Measurements from ENCODE around the gene NOC2L.
"Not testable (repeated sequence)": the region's sequence is repeated elsewhere in the genome, so short reads cannot be mapped to it uniquely, and the experiment has no call there.

The NOC2L gene

DNA sequence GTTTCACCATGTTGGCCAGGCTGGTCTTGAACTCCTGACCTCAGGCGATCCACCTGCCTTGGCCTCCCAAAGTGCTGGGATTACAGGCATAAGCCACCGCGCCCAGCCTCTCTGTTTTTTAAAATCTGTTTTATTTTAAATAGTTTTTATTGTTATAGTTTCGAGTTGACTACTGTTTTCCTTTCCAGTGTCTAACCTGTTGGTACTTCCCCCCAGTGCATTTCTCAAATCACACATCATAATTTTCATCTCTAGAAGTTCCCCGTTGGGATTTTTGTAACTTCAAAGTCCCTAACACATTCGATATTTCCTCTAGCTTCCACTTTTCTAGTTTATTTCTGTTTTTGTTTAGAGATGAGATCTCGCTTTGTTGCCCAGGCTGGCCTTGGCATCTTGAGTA, 33.3 kb upstream of the NOC2L start:
- Histone ChIP-seq H3K9ac (ENCODE audit: low read depth in 1 of 2, low read length in 2 of 2) (no peak overlapping the region), H3K27ac (ENCODE audit: low read depth, low read length) (no peak overlapping the region), H3K27me3 (ENCODE audit: control insufficient read depth in 1 of 2, insufficient read depth in 2 of 2, low read length in 2 of 2) (peaks cover 4 to 10% of the 10 kb centered on the region in 2 donors), H3K36me3 (ENCODE audit: control insufficient read depth in 1 of 2, insufficient read depth in 2 of 2, low read length in 2 of 2) (no peaks in the 10 kb centered on the region), H3K9me3 (ENCODE audit: control insufficient read depth in 1 of 2, low read length in 2 of 2) (peaks cover 4 to 5% of the 10 kb centered on the region in 2 donors), H3K4me1 (ENCODE audit: control insufficient read depth in 1 of 2, insufficient read depth in 2 of 2, low read length in 2 of 2) (no peaks in the 10 kb centered on the region), H3K4me3 (ENCODE audit: low read depth in 1 of 2, low read length in 2 of 2) (no peak overlapping the region)

DNA sequence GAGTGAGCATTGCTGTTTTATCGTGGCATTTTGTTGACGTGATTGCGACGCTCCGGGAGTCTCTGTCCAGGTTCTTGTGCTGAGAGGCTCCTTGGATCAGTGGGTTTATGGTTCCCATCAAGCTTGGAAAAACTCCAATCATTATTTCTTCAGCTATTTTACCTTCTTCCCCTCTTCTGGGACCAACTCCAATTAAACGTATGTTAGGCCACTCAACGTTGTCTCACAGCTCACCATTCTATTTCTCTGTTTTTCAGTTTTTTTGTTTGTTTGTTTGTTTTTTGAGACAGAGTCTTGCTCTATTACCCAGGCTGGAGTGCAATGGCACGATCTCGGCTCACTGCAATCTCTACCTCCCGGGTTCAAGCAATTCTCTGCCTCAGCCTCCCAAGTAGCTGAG, 32.8 kb upstream of the NOC2L start:
- peaks cover 0 to 5% of the 10 kb centered on the region in 2 donors for H3K27me3 ChIP-seq (ENCODE audit: control insufficient read depth in 1 of 2, insufficient read depth in 2 of 2, low read length in 2 of 2)
- H3K36me3 ChIP-seq (ENCODE audit: control insufficient read depth in 1 of 2, insufficient read depth in 2 of 2, low read length in 2 of 2), result no peaks in the 10 kb centered on the region
- H3K9me3 ChIP-seq (ENCODE audit: control insufficient read depth in 1 of 2, low read length in 2 of 2), result peaks cover 4 to 5% of the 10 kb centered on the region in 2 donors
- no peak overlapping the region for H3K9ac ChIP-seq (ENCODE audit: low read depth in 1 of 2, low read length in 2 of 2)
- no peak overlapping the region for H3K4me3 ChIP-seq (ENCODE audit: low read depth in 1 of 2, low read length in 2 of 2)
- no peak overlapping the region for H3K27ac ChIP-seq (ENCODE audit: low read depth, low read length)
- H3K4me1 ChIP-seq (ENCODE audit: control insufficient read depth in 1 of 2, insufficient read depth in 2 of 2, low read length in 2 of 2), result no peaks in the 10 kb centered on the region

DNA sequence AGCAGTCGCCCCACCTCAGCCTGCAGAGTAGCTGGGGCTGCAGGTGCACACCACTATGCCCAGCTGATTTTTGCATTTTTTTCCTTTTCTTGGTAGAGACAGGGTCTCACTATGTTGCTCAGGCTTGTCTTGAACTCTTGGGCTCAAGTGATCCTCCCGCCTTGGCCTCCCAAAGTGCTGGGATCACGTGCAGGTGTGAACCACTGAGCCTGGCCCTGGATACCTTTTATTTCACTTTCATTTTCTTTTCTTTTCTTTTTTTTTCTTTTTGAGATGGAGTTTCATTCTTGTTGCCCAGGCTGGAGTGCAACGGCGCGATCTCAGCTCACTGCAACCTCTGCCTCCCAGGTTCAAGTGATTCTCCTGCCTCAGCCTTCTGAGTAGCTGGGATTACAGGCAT, 32.2 kb upstream of the NOC2L start:
- not testable (repeated sequence) for H3K4me3 ChIP-seq (ENCODE audit: low read depth in 1 of 2, low read length in 2 of 2); H3K27ac ChIP-seq (ENCODE audit: low read depth, low read length); H3K36me3 ChIP-seq (ENCODE audit: control insufficient read depth in 1 of 2, insufficient read depth in 2 of 2, low read length in 2 of 2); H3K9ac ChIP-seq (ENCODE audit: low read depth in 1 of 2, low read length in 2 of 2); H3K4me1 ChIP-seq (ENCODE audit: control insufficient read depth in 1 of 2, insufficient read depth in 2 of 2, low read length in 2 of 2); H3K27me3 ChIP-seq (ENCODE audit: control insufficient read depth in 1 of 2, insufficient read depth in 2 of 2, low read length in 2 of 2); H3K9me3 ChIP-seq (ENCODE audit: control insufficient read depth in 1 of 2, low read length in 2 of 2)

GRCh38 chr1:988061-988460, 29.0 kb upstream of the NOC2L start:
- peaks cover 5 to 13% of the 10 kb centered on the region in 2 donors for H3K27me3 ChIP-seq (ENCODE audit: control insufficient read depth in 1 of 2, insufficient read depth in 2 of 2, low read length in 2 of 2)
- H3K9ac ChIP-seq (ENCODE audit: low read depth in 1 of 2, low read length in 2 of 2); H3K9me3 ChIP-seq (ENCODE audit: control insufficient read depth in 1 of 2, low read length in 2 of 2); H3K36me3 ChIP-seq (ENCODE audit: control insufficient read depth in 1 of 2, insufficient read depth in 2 of 2, low read length in 2 of 2); H3K4me3 ChIP-seq (ENCODE audit: low read depth in 1 of 2, low read length in 2 of 2); H3K27ac ChIP-seq (ENCODE audit: low read depth, low read length); H3K4me1 ChIP-seq (ENCODE audit: control insufficient read depth in 1 of 2, insufficient read depth in 2 of 2, low read length in 2 of 2): not testable (repeated sequence)

DNA sequence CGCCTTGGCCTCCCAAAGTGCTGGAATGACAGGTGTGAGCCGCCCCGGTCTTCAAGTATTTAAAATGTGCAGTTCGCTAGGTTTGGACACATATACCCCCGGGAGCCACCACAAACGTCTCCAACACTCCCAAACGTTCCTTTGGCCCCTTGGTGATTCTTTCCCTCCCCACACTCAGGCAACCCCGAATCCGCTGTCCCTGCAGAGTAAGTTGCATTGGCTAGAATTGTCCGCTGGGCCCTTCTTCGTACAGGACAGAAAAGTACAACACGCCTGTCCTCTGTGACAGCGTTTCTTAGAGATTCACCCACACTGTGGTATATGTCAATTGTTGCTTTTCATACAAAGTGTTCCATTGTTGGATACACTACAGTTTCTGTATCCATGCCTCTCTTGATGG, 26.1 kb upstream of the NOC2L start:
- no peaks in the 10 kb centered on the region for H3K4me1 ChIP-seq (ENCODE audit: control insufficient read depth in 1 of 2, insufficient read depth in 2 of 2, low read length in 2 of 2)
- H3K27me3 ChIP-seq (ENCODE audit: control insufficient read depth in 1 of 2, insufficient read depth in 2 of 2, low read length in 2 of 2), result peaks cover 14 to 30% of the 10 kb centered on the region in 2 donors
- H3K4me3 ChIP-seq (ENCODE audit: low read depth in 1 of 2, low read length in 2 of 2), result no peak overlapping the region
- no peak overlapping the region for H3K27ac ChIP-seq (ENCODE audit: low read depth, low read length)
- no peaks in the 10 kb centered on the region for H3K9me3 ChIP-seq (ENCODE audit: control insufficient read depth in 1 of 2, low read length in 2 of 2)
- H3K36me3 ChIP-seq (ENCODE audit: control insufficient read depth in 1 of 2, insufficient read depth in 2 of 2, low read length in 2 of 2), result no peaks in the 10 kb centered on the region
- no peak overlapping the region for H3K9ac ChIP-seq (ENCODE audit: low read depth in 1 of 2, low read length in 2 of 2)

- Histone ChIP-seq H3K27ac (ENCODE audit: low read depth, low read length) (no peak overlapping the region), H3K27me3 (ENCODE audit: control insufficient read depth in 1 of 2, insufficient read depth in 2 of 2, low read length in 2 of 2) (peaks cover 14 to 27% of the 10 kb centered on the region in 2 donors), H3K4me3 (ENCODE audit: low read depth in 1 of 2, low read length in 2 of 2) (no peak overlapping the region)
Observed at GRCh38 chr1:984476-984814, 25.4 kb upstream of the NOC2L start.

DNA sequence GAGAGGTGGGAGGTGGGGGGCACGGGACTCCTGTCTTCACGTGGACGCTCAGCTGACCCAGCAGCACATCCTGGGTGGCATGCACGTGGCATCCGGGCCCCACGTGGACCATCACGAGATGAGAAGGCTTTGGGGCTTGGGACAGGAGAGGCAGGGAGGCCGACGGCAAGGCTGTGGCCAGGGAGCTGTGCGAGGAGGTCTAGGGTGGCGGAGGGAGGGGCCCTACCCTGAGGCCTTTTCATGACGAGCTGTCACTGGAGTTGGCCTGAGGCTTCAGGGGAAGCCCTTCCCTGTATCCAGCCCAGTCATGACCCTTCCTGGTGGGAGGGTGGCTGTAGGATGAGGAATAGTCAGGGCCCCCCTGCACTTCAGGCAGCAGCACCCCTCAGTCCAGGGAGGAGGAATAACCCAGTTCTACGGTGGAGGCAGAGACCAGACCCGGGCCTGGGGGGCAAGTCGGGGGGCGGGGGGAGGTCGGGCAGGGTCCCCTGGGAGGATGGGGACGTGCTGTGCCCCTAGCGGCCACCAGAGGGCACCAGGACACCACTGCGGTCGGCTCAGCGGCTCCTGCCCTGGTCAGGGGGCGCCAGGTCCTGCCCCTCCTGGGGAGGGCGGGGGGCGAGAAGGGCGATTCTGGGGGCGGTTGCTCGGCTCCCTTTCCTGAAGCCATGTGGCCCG, 24.9 kb upstream of the NOC2L start:
- H3K9ac ChIP-seq (ENCODE audit: low read depth in 1 of 2, low read length in 2 of 2), result no peak overlapping the region
- no peaks in the 10 kb centered on the region for H3K9me3 ChIP-seq (ENCODE audit: control insufficient read depth in 1 of 2, low read length in 2 of 2)
- no peaks in the 10 kb centered on the region for H3K4me1 ChIP-seq (ENCODE audit: control insufficient read depth in 1 of 2, insufficient read depth in 2 of 2, low read length in 2 of 2)
- H3K27me3 ChIP-seq (ENCODE audit: control insufficient read depth in 1 of 2, insufficient read depth in 2 of 2, low read length in 2 of 2), result peaks cover 14 to 27% of the 10 kb centered on the region in 2 donors
- no peak overlapping the region for H3K4me3 ChIP-seq (ENCODE audit: low read depth in 1 of 2, low read length in 2 of 2)
- H3K27ac ChIP-seq (ENCODE audit: low read depth, low read length), result no peak overlapping the region
- H3K36me3 ChIP-seq (ENCODE audit: control insufficient read depth in 1 of 2, insufficient read depth in 2 of 2, low read length in 2 of 2), result no peaks in the 10 kb centered on the region

More at GRCh38 chr1:984476-984814, 25.4 kb upstream of the NOC2L start:
- no peaks in the 10 kb centered on the region for H3K36me3 ChIP-seq (ENCODE audit: control insufficient read depth in 1 of 2, insufficient read depth in 2 of 2, low read length in 2 of 2)
- no peak overlapping the region for H3K9ac ChIP-seq (ENCODE audit: low read depth in 1 of 2, low read length in 2 of 2)
- no peaks in the 10 kb centered on the region for H3K4me1 ChIP-seq (ENCODE audit: control insufficient read depth in 1 of 2, insufficient read depth in 2 of 2, low read length in 2 of 2)
- no peaks in the 10 kb centered on the region for H3K9me3 ChIP-seq (ENCODE audit: control insufficient read depth in 1 of 2, low read length in 2 of 2)

DNA sequence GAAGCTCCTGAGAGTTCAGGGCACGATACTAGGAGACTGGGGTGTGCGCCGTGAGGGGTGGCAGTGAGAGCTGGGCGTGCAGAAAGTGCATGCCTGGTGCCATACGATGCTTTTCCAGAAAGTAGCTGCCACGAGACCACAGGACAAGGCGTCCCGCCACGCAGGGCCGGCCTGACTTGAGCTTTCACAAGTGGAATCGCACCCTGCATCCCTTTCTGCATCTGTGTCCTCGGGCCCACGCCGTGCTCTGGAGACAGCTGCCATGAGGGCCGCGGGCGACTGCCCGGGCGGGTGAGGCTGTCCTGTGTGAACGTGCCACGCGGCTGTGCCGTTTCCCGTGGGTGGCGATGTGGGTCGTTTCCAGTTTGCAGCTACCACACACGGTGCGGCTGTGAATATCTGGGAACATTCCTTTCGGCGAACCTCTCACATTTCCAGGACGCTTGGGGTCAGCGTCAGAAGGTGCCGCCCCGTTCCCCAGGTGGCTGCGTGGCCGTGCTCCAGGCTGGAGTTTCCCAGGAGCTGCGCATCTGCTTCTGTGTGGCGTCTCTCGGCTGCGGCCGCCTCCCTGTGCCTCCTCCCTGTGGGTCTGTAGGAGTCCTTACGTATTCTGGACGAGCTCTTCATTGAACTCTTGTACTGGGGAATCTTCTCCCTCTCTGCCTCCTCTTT, 23.8 kb upstream of the NOC2L start:
- Histone ChIP-seq H3K4me3 (ENCODE audit: low read depth in 1 of 2, low read length in 2 of 2) (no peak overlapping the region), H3K27me3 (ENCODE audit: control insufficient read depth in 1 of 2, insufficient read depth in 2 of 2, low read length in 2 of 2) (peaks cover 14 to 27% of the 10 kb centered on the region in 2 donors), H3K36me3 (ENCODE audit: control insufficient read depth in 1 of 2, insufficient read depth in 2 of 2, low read length in 2 of 2) (no peaks in the 10 kb centered on the region), H3K9ac (ENCODE audit: low read depth in 1 of 2, low read length in 2 of 2) (no peak overlapping the region), H3K9me3 (ENCODE audit: control insufficient read depth in 1 of 2, low read length in 2 of 2) (no peaks in the 10 kb centered on the region), H3K4me1 (ENCODE audit: control insufficient read depth in 1 of 2, insufficient read depth in 2 of 2, low read length in 2 of 2) (no peaks in the 10 kb centered on the region), H3K27ac (ENCODE audit: low read depth, low read length) (no peak overlapping the region)

GRCh38 chr1:981955-982558, 23.0 kb upstream of the NOC2L start, which contains the start of gene PERM1:
PERM1 (minus strand) TSS chr1:982093; CDS start chr1:981029, 1,064 bp downstream.
- H3K4me3 ChIP-seq (ENCODE audit: low read depth in 1 of 2, low read length in 2 of 2), result no peak within 1 kb of the TSS
- no peaks in the 10 kb centered on the region for H3K36me3 ChIP-seq (ENCODE audit: control insufficient read depth in 1 of 2, insufficient read depth in 2 of 2, low read length in 2 of 2)
- peaks cover 14 to 27% of the 10 kb centered on the region in 2 donors for H3K27me3 ChIP-seq (ENCODE audit: control insufficient read depth in 1 of 2, insufficient read depth in 2 of 2, low read length in 2 of 2)
- no peaks in the 10 kb centered on the region for H3K4me1 ChIP-seq (ENCODE audit: control insufficient read depth in 1 of 2, insufficient read depth in 2 of 2, low read length in 2 of 2)
- no peak within 1 kb of the TSS for H3K27ac ChIP-seq (ENCODE audit: low read depth, low read length)
- H3K9me3 ChIP-seq (ENCODE audit: control insufficient read depth in 1 of 2, low read length in 2 of 2), result no peaks in the 10 kb centered on the region
- H3K9ac ChIP-seq (ENCODE audit: low read depth in 1 of 2, low read length in 2 of 2), result no peak within 1 kb of the TSS

DNA sequence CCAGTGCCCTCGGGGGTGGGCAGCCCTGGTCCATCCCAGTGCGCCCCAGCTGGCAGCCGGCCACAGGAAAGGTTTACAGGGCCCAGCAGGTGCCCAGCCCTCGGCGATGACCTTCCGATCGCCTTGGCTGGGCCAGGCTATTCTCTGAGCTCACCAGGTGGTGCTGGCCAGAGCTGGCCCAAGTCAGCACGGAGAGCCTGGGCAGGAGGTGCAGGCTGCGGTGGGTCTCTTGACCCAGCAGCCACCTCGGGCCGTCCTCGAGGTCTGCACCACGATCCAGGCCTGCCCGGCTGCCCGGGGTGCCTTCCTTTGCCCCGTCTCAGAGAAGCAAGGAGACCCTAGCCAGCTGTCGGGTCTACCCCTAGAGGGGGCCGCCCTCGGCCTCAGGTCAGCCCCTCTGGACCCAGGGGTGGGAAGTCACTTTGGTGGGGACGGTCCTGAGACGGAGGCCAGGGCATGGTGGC, 22.5 kb upstream of the NOC2L start:
- Histone ChIP-seq H3K36me3 (ENCODE audit: control insufficient read depth in 1 of 2, insufficient read depth in 2 of 2, low read length in 2 of 2) (no peaks in the 10 kb centered on the region), H3K4me1 (ENCODE audit: control insufficient read depth in 1 of 2, insufficient read depth in 2 of 2, low read length in 2 of 2) (no peaks in the 10 kb centered on the region), H3K4me3 (ENCODE audit: low read depth in 1 of 2, low read length in 2 of 2) (no peak overlapping the region), H3K27ac (ENCODE audit: low read depth, low read length) (no peak overlapping the region), H3K9me3 (ENCODE audit: control insufficient read depth in 1 of 2, low read length in 2 of 2) (no peaks in the 10 kb centered on the region), H3K27me3 (ENCODE audit: control insufficient read depth in 1 of 2, insufficient read depth in 2 of 2, low read length in 2 of 2) (peaks cover 14 to 27% of the 10 kb centered on the region in 2 donors), H3K9ac (ENCODE audit: low read depth in 1 of 2, low read length in 2 of 2) (no peak overlapping the region)

Data from duodenal mucosa (tissue), 2 donors.